ENCODE measurements around the gene CEP135.

GRCh38 chr4:55955710-55956109, 7.0 kb downstream of the CEP135 start:
- TF ChIP-seq EZH2 (optimal IDR thresholded peaks at IDR 0.05; ENCODE audit: low read depth, low read length), result no peak
- TF ChIP-seq, protein P1, sequence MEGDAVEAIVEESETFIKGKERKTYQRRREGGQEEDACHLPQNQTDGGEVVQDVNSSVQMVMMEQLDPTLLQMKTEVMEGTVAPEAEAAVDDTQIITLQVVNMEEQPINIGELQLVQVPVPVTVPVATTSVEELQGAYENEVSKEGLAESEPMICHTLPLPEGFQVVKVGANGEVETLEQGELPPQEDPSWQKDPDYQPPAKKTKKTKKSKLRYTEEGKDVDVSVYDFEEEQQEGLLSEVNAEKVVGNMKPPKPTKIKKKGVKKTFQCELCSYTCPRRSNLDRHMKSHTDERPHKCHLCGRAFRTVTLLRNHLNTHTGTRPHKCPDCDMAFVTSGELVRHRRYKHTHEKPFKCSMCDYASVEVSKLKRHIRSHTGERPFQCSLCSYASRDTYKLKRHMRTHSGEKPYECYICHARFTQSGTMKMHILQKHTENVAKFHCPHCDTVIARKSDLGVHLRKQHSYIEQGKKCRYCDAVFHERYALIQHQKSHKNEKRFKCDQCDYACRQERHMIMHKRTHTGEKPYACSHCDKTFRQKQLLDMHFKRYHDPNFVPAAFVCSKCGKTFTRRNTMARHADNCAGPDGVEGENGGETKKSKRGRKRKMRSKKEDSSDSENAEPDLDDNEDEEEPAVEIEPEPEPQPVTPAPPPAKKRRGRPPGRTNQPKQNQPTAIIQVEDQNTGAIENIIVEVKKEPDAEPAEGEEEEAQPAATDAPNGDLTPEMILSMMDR (IDR thresholded peaks at IDR 0.05; ENCODE audit: low read length), result no peak
